CD14-positive monocyte (primary cell): Measurements from ENCODE around the gene CIB4. TPM values are rescaled to one million over a fixed set of nuclear protein-coding genes. Genes with fewer than 3 reads are reported as not detected.

Experiments used
- DNase-seq, 3 donors: peaks; one replicate each; pipeline ENCODE4 v3.0.0-alpha.2; 2011 to 2022
- H2AFZ ChIP-seq: 2 replicates; pipeline ENCODE4 v1.6.0; 2012; ENCODE audit warnings: mild to moderate bottlenecking, low read depth, low read length, inconsistent platforms; ENCODE audit not compliant: insufficient read depth, poor library complexity, severe bottlenecking
- H3K27ac ChIP-seq, 2 donors: 1 replicate in 1 of 2; 2 replicates in 1 of 2; pipeline ENCODE4 v1.5.1; 2012 to 2013; ENCODE audit warnings: low read length in 2 of 2, control low read depth in 1 of 2, inconsistent platforms in 1 of 2, low read depth in 1 of 2, mild to moderate bottlenecking in 1 of 2
- H3K27me3 ChIP-seq, 2 donors: one replicate each; pipeline versions ENCODE4 v1.6.0 to v1.6.1; 2011 to 2013; ENCODE audit warnings: low read length in 2 of 2; ENCODE audit not compliant: control insufficient read depth in 2 of 2, insufficient read depth in 2 of 2
- H3K36me3 ChIP-seq, 2 donors: replicated peaks in 1 of 2; 1 replicate in 1 of 2; 2 replicates in 1 of 2; pipeline versions ENCODE4 v1.5.1 to v1.6.1; 2012 to 2013; ENCODE audit warnings: low read length in 2 of 2, control low read depth in 1 of 2, inconsistent platforms in 1 of 2, mild to moderate bottlenecking in 1 of 2; ENCODE audit not compliant: insufficient read depth in 2 of 2, control insufficient read depth in 1 of 2
- H3K4me1 ChIP-seq, 2 donors: 1 replicate in 1 of 2; 2 replicates in 1 of 2; pipeline versions ENCODE4 v1.5.1 to v1.6.1; 2012 to 2013; ENCODE audit warnings: low read length in 2 of 2, control low read depth in 1 of 2, inconsistent platforms in 1 of 2, mild to moderate bottlenecking in 1 of 2, moderate library complexity in 1 of 2; ENCODE audit not compliant: insufficient read depth in 2 of 2, control insufficient read depth in 1 of 2
- H3K4me2 ChIP-seq: replicated peaks from 2 replicates; pipeline ENCODE3; 2012; ENCODE audit warnings: low read length, moderate library complexity, mild to moderate bottlenecking; ENCODE audit not compliant: poor library complexity, severe bottlenecking; ENCODE audit errors: extremely low read depth
- H3K4me3 ChIP-seq, 3 experiments: fragments of 200-600 bp in 1 of 3; sonication (generic) in 1 of 3; replicated peaks in 1 of 3; 1 replicate in 2 of 3; 2 replicates in 1 of 3; pipeline ENCODE4 v1.5.1; 2011 to 2013; ENCODE audit warnings: low read length in 3 of 3, mild to moderate bottlenecking in 3 of 3, control low read depth in 2 of 3, low read depth in 2 of 3, inconsistent platforms in 1 of 3, moderate library complexity in 1 of 3
- H3K79me2 ChIP-seq: 2 replicates; pipeline ENCODE4 v1.6.0; 2012; ENCODE audit warnings: mild to moderate bottlenecking, control low read depth, inconsistent platforms, low read length, moderate library complexity; ENCODE audit not compliant: insufficient read depth
- H3K9ac ChIP-seq: 2 replicates; pipeline ENCODE4 v1.6.0; 2017; ENCODE audit warnings: low read length, mild to moderate bottlenecking; ENCODE audit not compliant: insufficient read depth, poor library complexity, severe bottlenecking
- H3K9me3 ChIP-seq, 2 donors: replicated peaks in 1 of 2; 1 replicate in 1 of 2; 2 replicates in 1 of 2; pipeline versions ENCODE4 v1.5.1 to v1.6.1; 2012 to 2013; ENCODE audit warnings: low read length in 2 of 2, control low read depth in 1 of 2; ENCODE audit not compliant: control insufficient read depth in 1 of 2, insufficient read depth in 1 of 2
- H4K20me1 ChIP-seq: 2 replicates; pipeline ENCODE4 v1.6.0; 2012; ENCODE audit warnings: mild to moderate bottlenecking, low read length, control low read depth, moderate library complexity; ENCODE audit not compliant: insufficient read depth
- H3K27ac Mint-ChIP-seq, 7 donors: one replicate each; pipeline ENCODE4 v1.8.0; 2020; ENCODE audit warnings: mild to moderate bottlenecking in 7 of 7, mixed read lengths in 7 of 7, moderate library complexity in 6 of 7, inconsistent platforms in 2 of 7
- H3K27me3 Mint-ChIP-seq, 3 donors: one replicate each; pipeline ENCODE4 v1.8.0; 2021 to 2022; ENCODE audit warnings: low read depth in 3 of 3, mild to moderate bottlenecking in 3 of 3, mixed read lengths in 3 of 3, moderate library complexity in 3 of 3, inconsistent platforms in 1 of 3
- H3K36me3 Mint-ChIP-seq, 2 donors: one replicate each; pipeline ENCODE4 v1.8.0; 2020; ENCODE audit warnings: mixed read lengths in 2 of 2, inconsistent platforms in 1 of 2, mild to moderate bottlenecking in 1 of 2
- H3K4me1 Mint-ChIP-seq: one replicate; pipeline ENCODE4 v1.8.0; 2020; ENCODE audit warnings: mild to moderate bottlenecking, mixed read lengths
- H3K4me3 Mint-ChIP-seq, 2 donors: one replicate each; pipeline ENCODE4 v1.8.0; 2020; ENCODE audit warnings: mild to moderate bottlenecking in 2 of 2, mixed read lengths in 2 of 2, moderate library complexity in 1 of 2
- H3K9me3 Mint-ChIP-seq, 7 donors: one replicate each; pipeline ENCODE4 v1.8.0; 2020 to 2022; ENCODE audit warnings: mixed read lengths in 7 of 7, mild to moderate bottlenecking in 6 of 7, moderate library complexity in 6 of 7, inconsistent platforms in 2 of 7
- WGBS: methylation state at CpG from one replicate; pipeline ENCODE4 v1.1.5; 2013; ENCODE audit warnings: missing lambda C conversion rate; ENCODE audit not compliant: insufficient coverage; 5-methylcytosine and 5-hydroxymethylcytosine counted together
- intact Hi-C, 2 donors: fragments of 100-400 bp; cut with micrococcal nuclease; formaldehyde crosslinking; loops; one replicate each; pipeline versions ENCODE4 v1.15.0 to v1.15.1; 2023
- polyA plus RNA-seq, 3 donors: library from polyadenylated mRNA; depleted of rRNA in 1 of 3; unstranded in 2 of 3; stranded (reverse) in 1 of 3; fragments of 300-500 nt in 2 of 3; fragments of >200 nt in 1 of 3; fragmentation: Illumina TruSeq in 2 of 3; gene quantifications; 1 replicate in 2 of 3; 2 replicates in 1 of 3; pipeline ENCODE4 v1.2.3, GENCODE V29; 2012 to 2021
- TF ChIP-seq, protein P1 (sequence below): fragments of 200-600 bp; IDR thresholded peaks from one replicate; pipeline ENCODE4 v1.8.0; 2022; ENCODE audit warnings: antibody characterized with exemption, mild to moderate bottlenecking

CIB4 gene
- polyA plus RNA-seq, 3 donors: not detected

DNA sequence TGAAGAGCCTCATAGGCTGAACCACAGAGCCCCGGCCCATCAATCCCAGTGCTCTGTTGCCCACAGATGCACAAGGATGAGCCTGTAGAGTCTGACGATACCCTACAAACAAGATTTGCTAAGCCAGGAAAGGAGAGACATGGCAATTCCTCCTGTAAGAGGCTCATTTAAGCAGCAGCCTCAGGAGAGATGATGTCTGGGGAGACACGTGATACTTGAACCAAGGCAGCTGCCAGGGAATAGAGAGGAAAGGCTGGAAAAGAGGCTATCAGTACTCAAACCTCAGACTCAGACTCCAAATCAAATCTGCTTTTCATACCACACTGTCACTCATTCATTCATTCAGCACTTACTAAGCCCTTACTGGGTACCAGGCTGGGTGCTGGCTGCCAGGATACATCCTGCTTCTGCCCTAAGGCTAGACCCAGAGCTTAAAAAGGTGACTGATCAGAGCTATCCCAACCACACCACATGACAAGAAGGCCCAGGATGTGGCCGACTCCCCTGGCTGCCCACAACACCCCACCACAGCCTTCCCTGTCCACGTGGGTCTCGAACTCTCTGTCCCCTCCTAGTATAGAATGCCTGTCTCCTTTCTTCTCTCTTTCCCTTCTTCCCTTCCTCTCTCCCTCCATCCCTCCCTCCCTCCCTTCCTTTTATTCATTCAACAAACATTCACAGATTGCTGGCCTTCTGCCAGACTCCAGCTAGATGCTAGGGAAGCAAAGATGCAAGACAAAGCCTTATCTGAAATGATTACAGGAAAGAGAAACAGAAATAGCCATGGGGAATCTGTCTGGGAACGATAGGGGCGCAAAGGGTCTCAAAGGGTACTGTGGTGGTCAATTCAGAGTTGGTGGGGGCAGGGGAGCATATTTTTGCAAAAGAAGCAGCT, 27.9 kb upstream of the CIB4 start:
- Histone ChIP-seq H4K20me1 (no peaks in the 10 kb centered on the region), H3K4me3 (no peak overlapping the region), H3K4me2 (no peak overlapping the region), H3K4me1 (no peaks in the 10 kb centered on the region), H3K27ac (no peak overlapping the region), H3K27me3 (peaks cover 0 to 3% of the 10 kb centered on the region in 2 donors), H3K9me3 (no peaks in the 10 kb centered on the region), H3K36me3 (no peaks in the 10 kb centered on the region), H3K79me2 (no peaks in the 10 kb centered on the region), H3K9ac (no peak overlapping the region), H2AFZ (no peak overlapping the region)
- WGBS: 47% methylated on average over 5 of the region's 8 CpGs
- intact Hi-C loops: no loop called here
- no peak overlapping the region for H3K27ac Mint-ChIP-seq
- no peaks in the 10 kb centered on the region for H3K36me3 Mint-ChIP-seq
- no peak for DNase-seq
- H3K4me1 Mint-ChIP-seq: no peaks in the 10 kb centered on the region
- H3K27me3 Mint-ChIP-seq: peaks cover 15 to 27% (median 23%) of the 10 kb centered on the region in 3 donors
- TF ChIP-seq, protein P1, sequence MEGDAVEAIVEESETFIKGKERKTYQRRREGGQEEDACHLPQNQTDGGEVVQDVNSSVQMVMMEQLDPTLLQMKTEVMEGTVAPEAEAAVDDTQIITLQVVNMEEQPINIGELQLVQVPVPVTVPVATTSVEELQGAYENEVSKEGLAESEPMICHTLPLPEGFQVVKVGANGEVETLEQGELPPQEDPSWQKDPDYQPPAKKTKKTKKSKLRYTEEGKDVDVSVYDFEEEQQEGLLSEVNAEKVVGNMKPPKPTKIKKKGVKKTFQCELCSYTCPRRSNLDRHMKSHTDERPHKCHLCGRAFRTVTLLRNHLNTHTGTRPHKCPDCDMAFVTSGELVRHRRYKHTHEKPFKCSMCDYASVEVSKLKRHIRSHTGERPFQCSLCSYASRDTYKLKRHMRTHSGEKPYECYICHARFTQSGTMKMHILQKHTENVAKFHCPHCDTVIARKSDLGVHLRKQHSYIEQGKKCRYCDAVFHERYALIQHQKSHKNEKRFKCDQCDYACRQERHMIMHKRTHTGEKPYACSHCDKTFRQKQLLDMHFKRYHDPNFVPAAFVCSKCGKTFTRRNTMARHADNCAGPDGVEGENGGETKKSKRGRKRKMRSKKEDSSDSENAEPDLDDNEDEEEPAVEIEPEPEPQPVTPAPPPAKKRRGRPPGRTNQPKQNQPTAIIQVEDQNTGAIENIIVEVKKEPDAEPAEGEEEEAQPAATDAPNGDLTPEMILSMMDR: no peak
- H3K9me3 Mint-ChIP-seq: peaks cover 0 to 7% (median 3%) of the 10 kb centered on the region in 7 donors
- no peak overlapping the region for H3K4me3 Mint-ChIP-seq

GRCh38 chr2:26668041-26668440, 26.9 kb upstream of the CIB4 start:
- Histone ChIP-seq H3K9me3 (no peaks in the 10 kb centered on the region), H4K20me1 (no peaks in the 10 kb centered on the region), H3K79me2 (no peaks in the 10 kb centered on the region), H3K4me1 (no peaks in the 10 kb centered on the region), H3K27me3 (peaks cover 0 to 3% of the 10 kb centered on the region in 2 donors), H3K9ac (no peak overlapping the region), H3K36me3 (no peaks in the 10 kb centered on the region), H3K4me3 (no peak overlapping the region), H3K4me2 (no peak overlapping the region), H3K27ac (no peak overlapping the region), H2AFZ (no peak overlapping the region)
- no peak for DNase-seq
- H3K9me3 Mint-ChIP-seq: peaks cover 0 to 7% (median 3%) of the 10 kb centered on the region in 7 donors
- no peaks in the 10 kb centered on the region for H3K36me3 Mint-ChIP-seq
- H3K4me1 Mint-ChIP-seq: no peaks in the 10 kb centered on the region
- TF ChIP-seq, protein P1: no peak
- peaks cover 23 to 25% (median 24%) of the 10 kb centered on the region in 3 donors for H3K27me3 Mint-ChIP-seq
- no peak overlapping the region for H3K4me3 Mint-ChIP-seq
- WGBS: 94% methylated on average over 2 of the region's 4 CpGs
- intact Hi-C loops: no loop called here
- H3K27ac Mint-ChIP-seq: no peak overlapping the region
